ENCODE results near the gene OGFOD3.

- TF ChIP-seq, protein P1, sequence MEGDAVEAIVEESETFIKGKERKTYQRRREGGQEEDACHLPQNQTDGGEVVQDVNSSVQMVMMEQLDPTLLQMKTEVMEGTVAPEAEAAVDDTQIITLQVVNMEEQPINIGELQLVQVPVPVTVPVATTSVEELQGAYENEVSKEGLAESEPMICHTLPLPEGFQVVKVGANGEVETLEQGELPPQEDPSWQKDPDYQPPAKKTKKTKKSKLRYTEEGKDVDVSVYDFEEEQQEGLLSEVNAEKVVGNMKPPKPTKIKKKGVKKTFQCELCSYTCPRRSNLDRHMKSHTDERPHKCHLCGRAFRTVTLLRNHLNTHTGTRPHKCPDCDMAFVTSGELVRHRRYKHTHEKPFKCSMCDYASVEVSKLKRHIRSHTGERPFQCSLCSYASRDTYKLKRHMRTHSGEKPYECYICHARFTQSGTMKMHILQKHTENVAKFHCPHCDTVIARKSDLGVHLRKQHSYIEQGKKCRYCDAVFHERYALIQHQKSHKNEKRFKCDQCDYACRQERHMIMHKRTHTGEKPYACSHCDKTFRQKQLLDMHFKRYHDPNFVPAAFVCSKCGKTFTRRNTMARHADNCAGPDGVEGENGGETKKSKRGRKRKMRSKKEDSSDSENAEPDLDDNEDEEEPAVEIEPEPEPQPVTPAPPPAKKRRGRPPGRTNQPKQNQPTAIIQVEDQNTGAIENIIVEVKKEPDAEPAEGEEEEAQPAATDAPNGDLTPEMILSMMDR (conservative IDR thresholded peaks at IDR 0.05 in 1 of 2, IDR thresholded peaks at IDR 0.05 in 1 of 2; ENCODE audit: extremely low read depth in 1 of 2, insufficient read depth in 1 of 2, low read depth in 1 of 2, low read length in 2 of 2) = no peak
- TF ChIP-seq EZH2 (IDR thresholded peaks at IDR 0.05; ENCODE audit: borderline replicate concordance, low read length) = no peak
Measured at GRCh38 chr17:82348866-82349265, 69.5 kb downstream of the OGFOD3 start.

Measured in mammary epithelial cell (primary cell).